Fibroblast of skin of left biceps (primary cell): Measurements from ENCODE around the gene C1QL1.

Experiments
- DNase-seq, 2 experiments: peaks; one replicate each; pipeline ENCODE4 v3.0.0-alpha.2; 2013; ENCODE audit warnings: low read depth in 2 of 2

The C1QL1 gene

GRCh38 chr17:44915862-44916780 lies 52.0 kb downstream of the C1QL1 start:
- no peak for DNase-seq

- DNase-seq, result no peak
These were observed 52.8 kb downstream of the C1QL1 start, which contains the start of gene GFAP for GRCh38 chr17:44915321-44915726. Gene GFAP, minus strand, starts transcription at chr17:44915500. Its CDS starts 14 bp downstream, at chr17:44915486.

- DNase-seq, result no peak
These were observed 53.3 kb downstream of the C1QL1 start for GRCh38 chr17:44914698-44915271.

- no peak for DNase-seq
These were observed 54.0 kb downstream of the C1QL1 start for GRCh38 chr17:44914148-44914547.

- no peak for DNase-seq
These were observed 54.4 kb downstream of the C1QL1 start for GRCh38 chr17:44913676-44914075.

GRCh38 chr17:44912763-44913544 lies 55.1 kb downstream of the C1QL1 start:
- DNase-seq, result no peak

- DNase-seq, result no peak
These were observed 56.7 kb downstream of the C1QL1 start for GRCh38 chr17:44911133-44912001.

GRCh38 chr17:44910231-44911106 lies 57.6 kb downstream of the C1QL1 start:
- no peak for DNase-seq
